Smooth muscle cell (in vitro differentiated cells): Measurements from ENCODE around the gene PTGES2. TPM values are rescaled to one million over a fixed set of nuclear protein-coding genes. Genes with fewer than 3 reads are reported as not detected.

ENCODE experiments used
- DNase-seq: peaks from one replicate; lab custom pipeline; 2025; ENCODE audit not compliant: unreplicated experiment; lab: John Stamatoyannopoulos, UW
- H2AFZ ChIP-seq: fragments of 200-600 bp; sonication (generic); 2 replicates; pipeline ENCODE4 v1.6.0; 2016; ENCODE audit warnings: antibody characterized with exemption, low read depth, mild to moderate bottlenecking
- H3F3A ChIP-seq: fragments of 200-600 bp; sonication (generic); 2 replicates; pipeline ENCODE4 v1.6.0; 2017; ENCODE audit warnings: antibody characterized with exemption, low read depth
- H3K27ac ChIP-seq: fragments of 200-600 bp; sonication (generic); 2 replicates; pipeline ENCODE4 v1.5.1; 2016; ENCODE audit warnings: low read depth, mild to moderate bottlenecking
- H3K27me3 ChIP-seq: fragments of 200-600 bp; sonication (generic); 2 replicates; pipeline ENCODE4 v1.6.1; 2016; ENCODE audit warnings: low read depth, mild to moderate bottlenecking
- H3K36me3 ChIP-seq: fragments of 200-600 bp; sonication (generic); 2 replicates; pipeline ENCODE4 v1.5.1; 2016; ENCODE audit warnings: low read depth
- H3K4me1 ChIP-seq: fragments of 200-600 bp; sonication (generic); 2 replicates; pipeline ENCODE4 v1.5.1; 2016; ENCODE audit warnings: low read depth
- H3K4me2 ChIP-seq: fragments of 200-600 bp; sonication (generic); 2 replicates; pipeline ENCODE4 v1.6.0; 2016; ENCODE audit warnings: mild to moderate bottlenecking
- H3K4me3 ChIP-seq: fragments of 200-600 bp; sonication (generic); 2 replicates; pipeline ENCODE4 v1.5.1; 2016; ENCODE audit warnings: mild to moderate bottlenecking
- H3K79me2 ChIP-seq: fragments of 200-600 bp; sonication (generic); 2 replicates; pipeline ENCODE4 v1.6.0; 2016; ENCODE audit warnings: low read depth, mild to moderate bottlenecking
- H3K9ac ChIP-seq: fragments of 200-600 bp; sonication (generic); 2 replicates; pipeline ENCODE4 v1.6.0; 2016; ENCODE audit warnings: low read depth
- H3K9me3 ChIP-seq: fragments of 200-600 bp; sonication (generic); replicated peaks from 2 replicates; pipeline ENCODE4 v1.5.1; 2016; ENCODE audit warnings: low read depth
- H4K20me1 ChIP-seq: fragments of 200-600 bp; sonication (generic); 2 replicates; pipeline ENCODE4 v1.6.0; 2016; ENCODE audit warnings: low read depth
- CTCF ChIP-seq: fragments of 200-600 bp; sonication (generic); IDR thresholded peaks from 2 replicates; pipeline ENCODE4 v1.5.1; 2017; ENCODE audit warnings: borderline replicate concordance, mild to moderate bottlenecking, antibody characterized with exemption; ENCODE audit not compliant: insufficient read depth, poor library complexity, severe bottlenecking
- WGBS: methylation state at CpG from one replicate; pipeline ENCODE4 v1.1.7; 2016; ENCODE audit warnings: low lambda C conversion rate; 5-methylcytosine and 5-hydroxymethylcytosine counted together
- polyA plus RNA-seq: library from polyadenylated mRNA; unstranded; fragments of >200 nt; fragmentation: Nextera tagmentation; extraction: Ambion mirVana; gene quantifications from 2 replicates; pipeline ENCODE4 v1.2.1, GENCODE V29; 2016
- total RNA-seq: library from RNA; depleted of rRNA; stranded (reverse); fragments of >200 nt; gene quantifications from 2 replicates; pipeline ENCODE4 v1.2.3, GENCODE V29; 2014

Gene PTGES2
- total and polyA plus RNA-seq, 2 experiments from 2014 or later = 31.5 to 78.6 TPM

- Histone ChIP-seq H3K4me2 (no peak overlapping the region), H3K9me3 (no peaks in the 10 kb centered on the region), H3K27me3 (no peaks in the 10 kb centered on the region), H3K9ac (no peak overlapping the region), H3K4me3 (no peak overlapping the region), H3K36me3 (no peaks in the 10 kb centered on the region), H3F3A (no peaks in the 10 kb centered on the region), H3K79me2 (no peaks in the 10 kb centered on the region), H4K20me1 (no peaks in the 10 kb centered on the region), H2AFZ (no peak overlapping the region), H3K4me1 (no peaks in the 10 kb centered on the region), H3K27ac (no peak overlapping the region)
- DNase-seq = no peak
- WGBS = 87% methylated on average over 13 of the region's 15 CpGs
- TF ChIP-seq CTCF = no peak
Observed at GRCh38 chr9:128118971-128119665, 8.4 kb downstream of the PTGES2 start.

- Histone ChIP-seq H3K79me2 (no peaks in the 10 kb centered on the region), H3K36me3 (no peaks in the 10 kb centered on the region), H3K4me2 (no peak overlapping the region), H3K9ac (no peak overlapping the region), H3K27me3 (no peaks in the 10 kb centered on the region), H3K27ac (no peak overlapping the region), H3K9me3 (no peaks in the 10 kb centered on the region), H3K4me3 (no peak overlapping the region), H2AFZ (no peak overlapping the region), H3K4me1 (no peaks in the 10 kb centered on the region), H3F3A (no peaks in the 10 kb centered on the region), H4K20me1 (no peaks in the 10 kb centered on the region)
- DNase-seq = no peak
- TF ChIP-seq CTCF = no peak
- 68% methylated on average over 2 of the region's 3 CpGs for WGBS
Observed at GRCh38 chr9:128118472-128118857, 9.1 kb downstream of the PTGES2 start.

- 20% methylated on average over 27 of the region's 27 CpGs for WGBS
- Histone ChIP-seq H3K9me3 (no peaks in the 10 kb centered on the region), H3K4me2 (peak overlapping the region; percentile 66), H3K79me2 (no peaks in the 10 kb centered on the region), H3K4me3 (no peak overlapping the region), H3K27ac (no peak overlapping the region), H3K36me3 (no peaks in the 10 kb centered on the region), H4K20me1 (no peaks in the 10 kb centered on the region), H2AFZ (no peak overlapping the region), H3K27me3 (no peaks in the 10 kb centered on the region), H3F3A (no peaks in the 10 kb centered on the region), H3K9ac (no peak overlapping the region), H3K4me1 (no peaks in the 10 kb centered on the region)
- peak; percentile 91 for DNase-seq
- peak; percentile 100 for TF ChIP-seq CTCF
Observed at GRCh38 chr9:128117613-128118471, 9.7 kb downstream of the PTGES2 start.
